Natural killer cell (primary cell): Measurements from ENCODE around the gene NOSIP. TPM values are rescaled to one million over a fixed set of nuclear protein-coding genes. Genes with fewer than 3 reads are reported as not detected.

Source experiments
- ATAC-seq, 3 donors: fragments of 150-1000 bp in 2 of 3; fragments of 200-7000 bp in 1 of 3; cut with Tn5 transposase; 1 replicate in 1 of 3; 2 replicates in 2 of 3; pipeline ENCODE4 v1.10.0; 2021; ENCODE audit warnings: mild to moderate bottlenecking in 2 of 3, moderate library complexity in 2 of 3
- DNase-seq, 2 donors: peaks; one replicate each; pipeline versions ENCODE4 v3.0.0 to v3.0.0-alpha.2; 2013 to 2021; ENCODE audit warnings: mixed read lengths in 1 of 2
- H3K27ac ChIP-seq: one replicate; pipeline ENCODE4 v1.5.1; 2013; ENCODE audit warnings: mild to moderate bottlenecking, low read length
- H3K27me3 ChIP-seq: one replicate; pipeline ENCODE4 v1.6.1; 2013; ENCODE audit warnings: low read length; ENCODE audit not compliant: control insufficient read depth, insufficient read depth
- H3K36me3 ChIP-seq: one replicate; pipeline ENCODE4 v1.6.1; 2013; ENCODE audit warnings: low read length; ENCODE audit not compliant: control insufficient read depth, insufficient read depth
- H3K4me1 ChIP-seq: one replicate; pipeline ENCODE4 v1.6.1; 2013; ENCODE audit warnings: low read length; ENCODE audit not compliant: control insufficient read depth, insufficient read depth
- H3K4me3 ChIP-seq: one replicate; pipeline ENCODE4 v1.5.1; 2013; ENCODE audit warnings: low read length
- H3K9me3 ChIP-seq: one replicate; pipeline ENCODE4 v1.6.1; 2013; ENCODE audit warnings: low read length; ENCODE audit not compliant: control insufficient read depth, insufficient read depth
- H3K27ac Mint-ChIP-seq, 2 donors: one replicate each; pipeline ENCODE4 v1.8.0; 2022; ENCODE audit warnings: mild to moderate bottlenecking in 2 of 2, mixed read lengths in 2 of 2, moderate library complexity in 1 of 2
- H3K27me3 Mint-ChIP-seq, 2 donors: one replicate each; pipeline ENCODE4 v1.8.0; 2022; ENCODE audit warnings: low read depth in 2 of 2, mixed read lengths in 2 of 2
- H3K36me3 Mint-ChIP-seq: one replicate; pipeline ENCODE4 v1.8.0; 2022; ENCODE audit warnings: mixed read lengths
- H3K4me1 Mint-ChIP-seq, 2 donors: one replicate each; pipeline ENCODE4 v1.8.0; 2022; ENCODE audit warnings: mixed read lengths in 2 of 2
- H3K4me3 Mint-ChIP-seq: one replicate; pipeline ENCODE4 v1.8.0; 2022; ENCODE audit warnings: mild to moderate bottlenecking, moderate library complexity, mixed read lengths
- H3K9me3 Mint-ChIP-seq, 2 donors: one replicate each; pipeline ENCODE4 v1.8.0; 2022; ENCODE audit warnings: mixed read lengths in 2 of 2
- CTCF ChIP-seq: fragments of 200-600 bp; IDR thresholded peaks from one replicate; pipeline ENCODE4 v1.8.0; 2022; ENCODE audit warnings: antibody characterized with exemption
- WGBS: methylation state at CpG from one replicate; pipeline ENCODE4 v1.1.7; 2013; ENCODE audit warnings: missing lambda C conversion rate; ENCODE audit not compliant: insufficient coverage; 5-methylcytosine and 5-hydroxymethylcytosine counted together
- intact Hi-C: fragments of 100-400 bp; cut with micrococcal nuclease; formaldehyde crosslinking; loops from one replicate; pipeline ENCODE4 v1.14.2; 2022
- total RNA-seq, 4 donors: library from RNA; stranded (reverse); fragments of 120-200 nt in 1 of 4; gene quantifications; one replicate each; pipeline versions ENCODE4 v1.2.3 to v1.2.4, GENCODE V29; 2013 to 2022

NOSIP gene
- total RNA-seq, 3 donors from 2014 or later (not counting 1 experiment from before 2014, with no cell fraction given), result 46.7 to 63.6 (median 59.8) TPM

GRCh38 chr19:49536921-49537462, 43.4 kb downstream of the NOSIP start:
- H3K27ac ChIP-seq, result no peak overlapping the region
- intact Hi-C loops, result no loop called here
- H3K4me1 ChIP-seq, result peaks cover 36% of the 10 kb centered on the region
- no peak for ATAC-seq
- H3K36me3 ChIP-seq, result no peaks in the 10 kb centered on the region
- Mint-ChIP-seq H3K27me3 (peaks cover 0 to 8% of the 10 kb centered on the region in 2 donors), H3K27ac (no peak overlapping the region), H3K36me3 (no peaks in the 10 kb centered on the region), H3K4me3 (no peak overlapping the region), H3K4me1 (peaks cover 18 to 24% of the 10 kb centered on the region in 2 donors), H3K9me3 (no peaks in the 10 kb centered on the region)
- TF ChIP-seq CTCF, result no peak
- no peak overlapping the region for H3K4me3 ChIP-seq
- WGBS, result 93% methylated on average over 22 of the region's 22 CpGs
- H3K27me3 ChIP-seq, result no peaks in the 10 kb centered on the region
- no peak for DNase-seq
- H3K9me3 ChIP-seq, result no peaks in the 10 kb centered on the region

DNA sequence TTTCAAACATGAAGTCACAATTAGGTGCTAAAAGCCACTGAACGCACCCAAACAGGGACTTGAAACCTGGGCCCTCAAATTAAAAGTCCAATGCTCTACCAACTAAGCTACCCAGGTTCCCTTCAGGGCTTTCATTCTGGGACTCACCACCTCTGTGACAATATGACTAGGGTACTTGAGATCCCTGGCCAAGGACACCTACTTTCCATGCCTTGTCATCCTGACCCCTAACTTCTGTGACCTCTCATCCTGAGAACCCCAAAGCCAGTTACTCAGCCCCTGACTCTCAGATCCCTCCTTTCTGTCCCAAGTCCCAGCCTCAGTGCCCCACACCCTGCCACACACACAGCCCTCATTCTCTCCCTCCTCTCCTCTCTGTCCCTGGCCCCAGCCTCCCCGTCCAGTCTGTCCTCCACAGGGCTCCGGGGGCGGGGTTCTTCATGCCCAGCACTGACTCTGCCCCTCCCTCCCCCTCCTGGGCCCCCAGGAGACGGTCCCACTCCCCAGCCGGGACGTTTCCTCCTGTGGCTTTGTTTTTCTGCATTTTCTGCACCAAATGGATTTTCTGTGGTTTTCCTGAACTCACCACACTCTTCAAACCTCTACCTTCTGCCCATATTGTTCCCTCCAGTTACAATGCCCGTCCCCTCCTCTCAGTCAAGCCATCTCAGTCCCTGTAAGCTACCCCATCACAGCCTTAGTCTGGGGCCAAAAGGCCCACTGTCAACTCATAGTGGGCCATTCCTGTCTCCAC, 45.5 kb downstream of the NOSIP start:
- peaks cover 0 to 8% of the 10 kb centered on the region in 2 donors for H3K27me3 Mint-ChIP-seq
- no peaks in the 10 kb centered on the region for H3K9me3 ChIP-seq
- no peak for TF ChIP-seq CTCF
- peak overlapping the region in 1 of 2 donors; percentile 82 for H3K27ac Mint-ChIP-seq
- ATAC-seq, result no peak
- 15% methylated on average over 8 of the region's 8 CpGs for WGBS
- no peaks in the 10 kb centered on the region for H3K36me3 ChIP-seq
- peak overlapping the region; percentile 59 for H3K4me3 ChIP-seq
- H3K4me1 ChIP-seq, result peaks cover 36% of the 10 kb centered on the region
- intact Hi-C loops, result no loop called here
- DNase-seq, result peak in 1 of 2 donors; percentile 42
- H3K4me3 Mint-ChIP-seq, result peak overlapping the region; percentile 90
- no peaks in the 10 kb centered on the region for H3K36me3 Mint-ChIP-seq
- no peak overlapping the region for H3K27ac ChIP-seq
- no peaks in the 10 kb centered on the region for H3K9me3 Mint-ChIP-seq
- H3K27me3 ChIP-seq, result no peaks in the 10 kb centered on the region
- H3K4me1 Mint-ChIP-seq, result peaks cover 18 to 24% of the 10 kb centered on the region in 2 donors

DNA sequence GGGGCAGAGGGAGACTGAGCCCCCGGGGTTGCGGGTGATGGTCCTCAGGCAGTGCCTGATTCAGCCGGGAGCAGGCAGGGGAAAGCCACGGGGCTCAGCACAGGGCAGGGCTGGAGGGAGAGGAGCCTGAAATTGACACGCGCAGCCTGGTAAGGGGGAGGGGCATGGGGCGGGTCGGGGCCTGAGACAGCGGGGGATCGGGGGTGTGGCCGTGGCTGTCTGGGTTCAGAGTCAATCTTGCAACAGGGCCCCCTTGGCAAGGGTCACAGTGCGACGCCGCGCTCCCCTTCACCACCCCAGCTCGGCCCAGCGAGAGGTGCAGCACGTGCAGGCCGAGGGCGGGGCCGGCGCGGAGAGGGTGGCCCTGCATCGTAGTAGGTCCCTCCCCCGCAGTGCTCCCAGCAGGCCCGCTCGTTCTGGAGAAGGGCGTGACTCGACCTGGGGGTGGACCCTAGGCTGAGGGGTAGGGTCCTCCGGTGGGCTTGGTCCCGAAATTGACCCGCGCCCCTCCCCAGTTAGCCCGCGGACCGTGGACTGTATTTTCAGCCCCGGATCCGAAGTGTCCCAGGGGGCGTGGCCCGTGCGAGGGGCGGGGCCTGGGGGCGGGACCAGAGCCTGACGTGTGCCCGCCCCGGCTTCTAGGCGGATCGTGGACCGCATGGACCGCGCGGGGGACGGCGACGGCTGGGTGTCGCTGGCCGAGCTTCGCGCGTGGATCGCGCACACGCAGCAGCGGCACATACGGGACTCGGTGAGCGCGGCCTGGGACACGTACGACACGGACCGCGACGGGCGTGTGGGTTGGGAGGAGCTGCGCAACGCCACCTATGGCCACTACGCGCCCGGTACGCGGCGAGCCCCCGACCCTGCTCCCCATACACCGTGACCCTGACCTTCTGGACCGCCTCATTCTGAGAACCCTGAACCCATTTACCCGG, 46.5 kb downstream of the NOSIP start:
- Histone ChIP-seq H3K27ac (no peak overlapping the region), H3K9me3 (no peaks in the 10 kb centered on the region), H3K4me3 (peak overlapping the region; percentile 59), H3K4me1 (peaks cover 36% of the 10 kb centered on the region), H3K27me3 (no peaks in the 10 kb centered on the region), H3K36me3 (no peaks in the 10 kb centered on the region)
- ATAC-seq, result peak; percentile 89 to 94 (median 89)
- H3K9me3 Mint-ChIP-seq, result no peaks in the 10 kb centered on the region
- under 1% methylated on average over 87 of the region's 87 CpGs for WGBS
- H3K27ac Mint-ChIP-seq, result peak overlapping the region in 1 of 2 donors; percentile 87
- DNase-seq, result peak; percentile 86 to 90
- H3K4me1 Mint-ChIP-seq, result peaks cover 18 to 24% of the 10 kb centered on the region in 2 donors
- H3K4me3 Mint-ChIP-seq, result peak overlapping the region; percentile 90
- H3K36me3 Mint-ChIP-seq, result no peaks in the 10 kb centered on the region
- H3K27me3 Mint-ChIP-seq, result peaks cover 0 to 8% of the 10 kb centered on the region in 2 donors
- TF ChIP-seq CTCF, result no peak
- intact Hi-C loops, result no loop called here
